PC-9 (cell line): ENCODE measurements around the gene USP4.

ENCODE experiments used
- EZH2 ChIP-seq: fragments of 200-600 bp; sonication (generic); IDR thresholded peaks from 2 replicates; pipeline ENCODE4 v1.8.0; 2017; ENCODE audit warnings: antibody characterized with exemption, low read depth
- TF ChIP-seq, protein P1 (sequence below): fragments of 200-600 bp; sonication (generic); conservative IDR thresholded peaks from 2 replicates; pipeline ENCODE4 v1.6.1; 2017; ENCODE audit warnings: mixed run types, antibody characterized with exemption, mild to moderate bottlenecking, moderate library complexity

DNA sequence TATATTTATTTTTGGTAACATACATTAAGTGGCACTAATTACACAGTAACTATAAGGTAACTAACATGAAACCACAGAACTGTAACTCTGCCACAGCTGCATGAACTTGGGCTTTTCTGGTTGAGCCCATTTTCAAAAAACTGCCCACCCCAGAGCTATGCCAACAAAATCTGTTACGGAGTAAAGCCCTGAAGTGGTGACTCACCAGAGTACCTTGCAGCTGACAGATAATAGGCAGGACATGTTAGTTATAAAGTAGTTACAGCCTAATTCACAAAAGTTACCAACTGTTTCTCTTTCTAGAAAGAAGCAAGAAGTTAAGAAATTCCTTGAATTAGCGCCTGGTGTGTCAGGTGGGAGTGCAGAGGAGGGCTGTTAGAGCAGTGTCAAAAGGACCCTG is 19.8 kb upstream of the USP4 start:
- TF ChIP-seq, protein P1, sequence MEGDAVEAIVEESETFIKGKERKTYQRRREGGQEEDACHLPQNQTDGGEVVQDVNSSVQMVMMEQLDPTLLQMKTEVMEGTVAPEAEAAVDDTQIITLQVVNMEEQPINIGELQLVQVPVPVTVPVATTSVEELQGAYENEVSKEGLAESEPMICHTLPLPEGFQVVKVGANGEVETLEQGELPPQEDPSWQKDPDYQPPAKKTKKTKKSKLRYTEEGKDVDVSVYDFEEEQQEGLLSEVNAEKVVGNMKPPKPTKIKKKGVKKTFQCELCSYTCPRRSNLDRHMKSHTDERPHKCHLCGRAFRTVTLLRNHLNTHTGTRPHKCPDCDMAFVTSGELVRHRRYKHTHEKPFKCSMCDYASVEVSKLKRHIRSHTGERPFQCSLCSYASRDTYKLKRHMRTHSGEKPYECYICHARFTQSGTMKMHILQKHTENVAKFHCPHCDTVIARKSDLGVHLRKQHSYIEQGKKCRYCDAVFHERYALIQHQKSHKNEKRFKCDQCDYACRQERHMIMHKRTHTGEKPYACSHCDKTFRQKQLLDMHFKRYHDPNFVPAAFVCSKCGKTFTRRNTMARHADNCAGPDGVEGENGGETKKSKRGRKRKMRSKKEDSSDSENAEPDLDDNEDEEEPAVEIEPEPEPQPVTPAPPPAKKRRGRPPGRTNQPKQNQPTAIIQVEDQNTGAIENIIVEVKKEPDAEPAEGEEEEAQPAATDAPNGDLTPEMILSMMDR: no peak
- TF ChIP-seq EZH2: no peak
